H1 (cell line): Measurements from ENCODE around the gene CCDC197. TPM values are rescaled to one million over a fixed set of nuclear protein-coding genes. Genes with fewer than 3 reads are reported as not detected.

Experiments used
- CTCF ChIA-PET: fragments of 300-600 bp; sonication (Branson Sonifier 250); formaldehyde crosslinking; loops from one replicate; lab custom pipeline; 2021; ENCODE audit not compliant: partially characterized antibody; lab: Charles Lee
- POLR2A ChIA-PET: fragments of 300-600 bp; sonication (Branson Sonifier 250); formaldehyde crosslinking; loops from one replicate; lab custom pipeline; 2021; ENCODE audit warnings: inconsistent platforms; ENCODE audit not compliant: partially characterized antibody; lab: Charles Lee
- DNase-seq, 2 experiments: peaks; one replicate each; pipeline versions ENCODE4 v3.0.0 to v3.0.0-alpha.2; 2010 to 2022; ENCODE audit warnings: low spot score in 2 of 2, low read depth in 1 of 2, mixed read lengths in 1 of 2
- FAIRE-seq: peaks from 2 replicates; lab custom pipeline; 2011; peaks lifted over from hg19 to GRCh38; lab: Jason Lieb, UNC
- H2AFZ ChIP-seq: 2 replicates; pipeline ENCODE4 v1.8.1; 2012; ENCODE audit warnings: low read length, inconsistent platforms
- H2AK5ac ChIP-seq: 2 replicates; pipeline ENCODE4 v1.6.1; 2013; ENCODE audit warnings: low read depth, low read length
- H2BK120ac ChIP-seq: replicated peaks from 2 replicates; pipeline ENCODE3; 2013; ENCODE audit warnings: low read depth, low read length, inconsistent platforms
- H2BK12ac ChIP-seq: 2 replicates; pipeline ENCODE4 v1.6.1; 2013; ENCODE audit warnings: low read depth, low read length
- H2BK15ac ChIP-seq: 2 replicates; pipeline ENCODE4 v1.6.1; 2013; ENCODE audit warnings: low read length
- H2BK20ac ChIP-seq: 2 replicates; pipeline ENCODE4 v1.6.1; 2013; ENCODE audit warnings: low read length
- H2BK5ac ChIP-seq: 2 replicates; pipeline ENCODE4 v1.6.1; 2013; ENCODE audit warnings: low read depth, low read length
- H3K14ac ChIP-seq: 2 replicates; pipeline ENCODE4 v1.6.1; 2013; ENCODE audit warnings: inconsistent platforms; ENCODE audit not compliant: insufficient read length
- H3K18ac ChIP-seq: 2 replicates; pipeline ENCODE4 v1.6.1; 2013; ENCODE audit warnings: low read length; ENCODE audit errors: extremely low read depth
- H3K23ac ChIP-seq: 2 replicates; pipeline ENCODE4 v1.6.1; 2013; ENCODE audit warnings: inconsistent platforms; ENCODE audit not compliant: insufficient read length
- H3K23me2 ChIP-seq: 2 replicates; pipeline ENCODE4 v1.6.1; 2013; ENCODE audit warnings: low read depth, low read length
- H3K27ac ChIP-seq: 2 replicates; pipeline ENCODE4 v1.6.1; 2011; ENCODE audit warnings: low read depth, low read length, inconsistent platforms
- H3K27me3 ChIP-seq, 4 experiments: replicated peaks in 1 of 4; 1 replicate in 1 of 4; 2 replicates in 3 of 4; pipeline versions ENCODE4 v1.6.1 to v1.8.1; 2011 to 2013; ENCODE audit warnings: low read length in 3 of 4, mild to moderate bottlenecking in 3 of 4, inconsistent platforms in 2 of 4, mixed read lengths in 2 of 4, moderate library complexity in 1 of 4; ENCODE audit not compliant: control insufficient read depth in 3 of 4, insufficient read depth in 3 of 4; ENCODE audit errors: extremely low read depth in 1 of 4
- H3K36me3 ChIP-seq, 4 experiments: 2 replicates each; pipeline versions ENCODE4 v1.6.1 to v1.8.1; 2011 to 2013; ENCODE audit warnings: mild to moderate bottlenecking in 4 of 4, low read length in 3 of 4, moderate library complexity in 2 of 4, control low read depth in 1 of 4, inconsistent platforms in 1 of 4; ENCODE audit not compliant: insufficient read depth in 4 of 4, control insufficient read depth in 2 of 4
- H3K4ac ChIP-seq: replicated peaks from 2 replicates; pipeline ENCODE3; 2013; ENCODE audit warnings: low read length, low read depth, mixed read lengths, inconsistent platforms; ENCODE audit not compliant: insufficient read length
- H3K4me1 ChIP-seq, 4 experiments: replicated peaks in 1 of 4; 1 replicate in 1 of 4; 2 replicates in 3 of 4; pipeline versions ENCODE4 v1.6.1 to v1.8.1; 2011 to 2013; ENCODE audit warnings: low read length in 3 of 4, inconsistent platforms in 2 of 4, mixed read lengths in 1 of 4; ENCODE audit not compliant: insufficient read depth in 4 of 4, control insufficient read depth in 3 of 4
- H3K4me2 ChIP-seq, 2 experiments: 2 replicates each; pipeline versions ENCODE4 v1.6.1 to v1.8.1; 2011 to 2013; ENCODE audit warnings: low read depth in 2 of 2, low read length in 2 of 2, control low read depth in 1 of 2, inconsistent platforms in 1 of 2, mild to moderate bottlenecking in 1 of 2; ENCODE audit not compliant: insufficient read depth in 1 of 2
- H3K4me3 ChIP-seq, 4 experiments: fragments of 200-600, 300-600 bp in 1 of 4; sonication (generic), shearing (Covaris generic), sonication (Bioruptor Twin) in 1 of 4; 2 replicates each; pipeline versions ENCODE4 v1.5.1 to v1.8.1; 2011 to 2016; ENCODE audit warnings: low read length in 4 of 4, low read depth in 3 of 4, control low read depth in 2 of 4, inconsistent platforms in 2 of 4, mild to moderate bottlenecking in 2 of 4, mixed read lengths in 1 of 4, moderate library complexity in 1 of 4; ENCODE audit not compliant: insufficient read depth in 2 of 4; ENCODE audit errors: extremely low read depth in 1 of 4
- H3K56ac ChIP-seq: replicated peaks from 2 replicates; pipeline ENCODE3; 2013; ENCODE audit warnings: low read depth, mild to moderate bottlenecking, mixed read lengths, low read length, inconsistent platforms; ENCODE audit not compliant: insufficient read length
- H3K79me1 ChIP-seq: 2 replicates; pipeline ENCODE4 v1.6.1; 2013; ENCODE audit warnings: low read depth, low read length, control low read depth
- H3K79me2 ChIP-seq, 2 experiments: 2 replicates each; pipeline versions ENCODE4 v1.6.1 to v1.8.1; 2012 to 2013; ENCODE audit warnings: low read length in 2 of 2, mild to moderate bottlenecking in 2 of 2, inconsistent platforms in 1 of 2; ENCODE audit not compliant: insufficient read depth in 2 of 2, control insufficient read depth in 1 of 2
- H3K9ac ChIP-seq, 4 experiments: replicated peaks in 1 of 4; 1 replicate in 1 of 4; 2 replicates in 3 of 4; pipeline versions ENCODE4 v1.6.1 to v1.8.1; 2011 to 2013; ENCODE audit warnings: low read depth in 3 of 4, low read length in 3 of 4, control low read depth in 2 of 4, mild to moderate bottlenecking in 2 of 4, moderate library complexity in 2 of 4, inconsistent platforms in 1 of 4; ENCODE audit errors: extremely low read depth in 1 of 4
- H3K9me3 ChIP-seq, 2 experiments: 2 replicates each; pipeline versions ENCODE4 v1.6.1 to v1.8.1; 2012 to 2013; ENCODE audit warnings: mild to moderate bottlenecking in 2 of 2, moderate library complexity in 2 of 2, control low read depth in 1 of 2, inconsistent platforms in 1 of 2, low read depth in 1 of 2, low read length in 1 of 2, mixed read lengths in 1 of 2; ENCODE audit not compliant: insufficient read depth in 2 of 2
- H4K20me1 ChIP-seq, 2 experiments: replicated peaks in 1 of 2; 2 replicates each; pipeline versions ENCODE3 to v1.8.1; 2011 to 2013; ENCODE audit warnings: inconsistent platforms in 2 of 2, low read length in 2 of 2, mild to moderate bottlenecking in 1 of 2; ENCODE audit not compliant: insufficient read depth in 2 of 2, control insufficient read depth in 1 of 2
- H4K5ac ChIP-seq: 2 replicates; pipeline ENCODE4 v1.6.1; 2013; ENCODE audit warnings: low read length, low read depth, mixed read lengths, inconsistent platforms; ENCODE audit not compliant: insufficient read length
- H4K8ac ChIP-seq: 2 replicates; pipeline ENCODE4 v1.8.0; 2013; ENCODE audit warnings: mild to moderate bottlenecking, moderate library complexity, low read length, inconsistent platforms; ENCODE audit not compliant: insufficient read depth; ENCODE audit errors: extremely low read depth
- H4K91ac ChIP-seq: replicated peaks from 2 replicates; pipeline ENCODE3; 2013; ENCODE audit warnings: low read length, mixed read lengths, inconsistent platforms; ENCODE audit not compliant: insufficient read length
- CEBPB ChIP-seq: IDR thresholded peaks from 2 replicates; pipeline ENCODE4 v1.6.1; 2012; ENCODE audit warnings: low read depth, low read length
- CHD2 ChIP-seq: IDR thresholded peaks from 2 replicates; pipeline ENCODE4 v1.6.1; 2012; ENCODE audit warnings: low read length, improper control_type of control experiment
- FOSL1 ChIP-seq: IDR thresholded peaks from 2 replicates; pipeline ENCODE4 v1.6.1; 2011; ENCODE audit warnings: mild to moderate bottlenecking, low read depth, low read length, moderate library complexity; ENCODE audit not compliant: insufficient read depth
- JUND ChIP-seq: IDR thresholded peaks from 2 replicates; pipeline ENCODE4 v1.6.1; 2011; ENCODE audit warnings: mild to moderate bottlenecking, improper control_type of control experiment, low read length
- MAX ChIP-seq: IDR thresholded peaks from 2 replicates; pipeline ENCODE4 v1.6.1; 2012; ENCODE audit warnings: inconsistent platforms
- NANOG ChIP-seq: IDR thresholded peaks from 2 replicates; pipeline ENCODE4 v1.6.1; 2011; ENCODE audit warnings: low read length, low read depth, mild to moderate bottlenecking, inconsistent platforms; ENCODE audit not compliant: insufficient read depth, poor library complexity, severe bottlenecking
- RBBP5 ChIP-seq: IDR thresholded peaks from 2 replicates; pipeline ENCODE4 v1.7.1; 2012; ENCODE audit warnings: low read depth, mild to moderate bottlenecking, inconsistent platforms, low read length, moderate library complexity, borderline replicate concordance
- RFX5 ChIP-seq: IDR thresholded peaks from 2 replicates; pipeline ENCODE4 v1.6.1; 2011; ENCODE audit warnings: low read depth, low read length, improper control_type of control experiment, borderline replicate concordance
- RNF2 ChIP-seq: fragments of 200-900, 300-1000 bp; sonication (generic); IDR thresholded peaks from 2 replicates; pipeline ENCODE4 v1.7.1; 2016; ENCODE audit warnings: borderline replicate concordance, low read depth, mild to moderate bottlenecking, antibody characterized with exemption, low read length; ENCODE audit not compliant: poor library complexity, severe bottlenecking; ENCODE audit errors: missing control alignments
- SP4 ChIP-seq: IDR thresholded peaks from 2 replicates; pipeline ENCODE4 v1.6.1; 2012; ENCODE audit warnings: low read length, inconsistent platforms
- SRF ChIP-seq: IDR thresholded peaks from 2 replicates; pipeline ENCODE4 v1.6.1; 2011; ENCODE audit warnings: mild to moderate bottlenecking, low read depth, low read length, moderate library complexity
- TAF1 ChIP-seq: IDR thresholded peaks from 2 replicates; pipeline ENCODE4 v1.6.1; 2011; ENCODE audit warnings: mild to moderate bottlenecking, low read depth, low read length
- WGBS, 2 experiments: shearing (Covaris generic) in 1 of 2; methylation state at CpG; one replicate each; pipeline versions ENCODE4 v1.1.6 to v1.1.7; 2013 to 2015; ENCODE audit warnings: low lambda C conversion rate in 2 of 2, mixed read lengths in 2 of 2, inconsistent platforms in 1 of 2, low coverage in 1 of 2, missing lambda C conversion rate in 1 of 2; ENCODE audit not compliant: insufficient replicate concordance in 2 of 2, insufficient coverage in 1 of 2, insufficient read length in 1 of 2; ENCODE audit errors: extremely low coverage in 1 of 2, missing lambda C conversion rate in 1 of 2; 5-methylcytosine and 5-hydroxymethylcytosine counted together
- polyA plus RNA-seq, 7 experiments: library from polyadenylated mRNA; depleted of rRNA in 3 of 7; stranded (reverse) in 5 of 7; unstranded in 2 of 7; fragments of >200 nt in 5 of 7; fragments of 200-250 nt in 2 of 7; gene quantifications; 1 replicate in 5 of 7; 2 replicates in 1 of 7; 4 replicates in 1 of 7; pipeline versions ENCODE4 v1.2.1 to v1.2.3, GENCODE V29; 2011 to 2013; ENCODE audit warnings: missing spikeins in 2 of 7, mixed read lengths in 2 of 7
- total RNA-seq: library from RNA; stranded (reverse); fragmentation: NEBNext Ultra II Directional; extraction: Animal tissue kit (Norgen Biotek cat#: 25700); gene quantifications from 2 replicates; pipeline ENCODE4 v1.2.1, GENCODE V29; 2021

Gene CCDC197
- total and polyA plus RNA-seq, 2 of the 8 experiments (the other 6 are each of a cell fraction or from before 2014, with no cell fraction given): not detected

DNA sequence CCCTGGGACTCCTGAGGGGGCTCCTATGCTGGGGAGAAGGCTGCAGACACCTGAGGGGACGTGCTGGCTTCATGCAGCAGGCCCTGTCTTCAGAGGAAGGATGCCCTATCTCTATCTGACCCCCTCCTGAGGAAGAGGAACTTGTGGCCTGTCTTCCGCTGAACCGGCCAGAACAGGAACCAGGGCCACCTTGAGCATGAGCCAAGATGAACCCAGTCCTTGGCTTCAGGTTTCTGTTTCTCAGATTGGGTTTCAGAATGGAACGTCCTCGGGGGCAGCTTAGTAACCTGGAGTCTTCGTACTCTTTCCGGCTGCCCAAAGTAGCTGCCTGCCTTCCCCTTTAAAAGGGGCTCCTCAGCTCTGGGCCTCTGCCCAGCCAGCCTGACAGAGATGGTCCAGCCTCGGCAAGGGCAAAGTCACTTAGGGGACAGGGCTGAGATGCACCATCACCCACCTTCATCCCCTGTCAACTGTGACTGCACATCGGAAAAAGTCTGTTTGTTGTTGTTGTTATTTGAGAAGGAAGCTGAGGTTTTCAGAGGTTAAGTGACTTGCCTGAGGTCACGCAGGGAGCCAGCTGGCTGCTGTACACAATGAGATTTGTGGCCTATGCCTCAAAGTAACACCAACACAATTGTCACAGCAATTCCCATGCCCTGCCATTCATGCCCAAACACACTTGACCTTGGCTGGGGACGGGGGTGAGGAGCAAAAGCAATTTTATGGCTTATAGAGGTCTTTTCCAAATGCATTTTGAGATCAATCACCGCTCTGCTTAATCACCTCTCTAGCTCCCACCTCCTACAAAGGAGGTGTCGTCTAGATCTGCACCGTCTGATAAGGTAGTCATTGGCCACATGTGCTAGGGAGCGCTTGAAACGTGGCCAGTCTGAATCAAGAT lies 34.1 kb upstream of the CCDC197 start:
- Histone ChIP-seq H3K4ac (no peak overlapping the region), H3K9ac (no peak overlapping the region), H3K23ac (no peak overlapping the region), H3K27ac (no peak overlapping the region), H2BK5ac (no peak overlapping the region), H3K4me1 (peaks cover 0 to 7% (median 5%) of the 10 kb centered on the region in 4 experiments; a peak in 5 of 7 replicates), H2AFZ (no peak overlapping the region), H2AK5ac (no peak overlapping the region), H3K23me2 (peaks cover 3% of the 10 kb centered on the region; the same call in 1 of the 2 replicates), H3K14ac (no peak overlapping the region), H4K5ac (no peak overlapping the region), H3K27me3 (peaks cover 0 to 1% (median 0%) of the 10 kb centered on the region in 4 experiments; a peak in 1 of 7 replicates), H3K79me1 (no peaks in the 10 kb centered on the region), H2BK120ac (no peak overlapping the region), H3K79me2 (no peaks in the 10 kb centered on the region), H4K20me1 (no peaks in the 10 kb centered on the region), H3K9me3 (no peaks in the 10 kb centered on the region), H3K36me3 (no peaks in the 10 kb centered on the region), H3K4me2 (no peak overlapping the region), H2BK15ac (no peak overlapping the region), H2BK12ac (no peak overlapping the region), H3K18ac (no peak overlapping the region), H4K91ac (no peak overlapping the region), H2BK20ac (no peak overlapping the region), H3K4me3 (no peak overlapping the region), H3K56ac (no peak overlapping the region), H4K8ac (no peak overlapping the region)
- ChIA-PET POLR2A (no interaction called here), CTCF (interaction anchor here (0.9 to 8.0 kb wide), 4 partner anchors 16 to 39 kb away, joined by 3 to 37 read pairs (median 4); no protein-coding TSS in a partner anchor)
- FAIRE-seq (no peak), DNase-seq (no peak)
- 90% methylated on average over 15 of the region's 16 CpGs; no CpG with 5 or more reads in 1 of the 2 experiments for WGBS, 2 experiments
- no peak for TF ChIP-seq RNF2
- TF ChIP-seq CHD2: no peak
- TF ChIP-seq FOSL1: no peak
- no peak for TF ChIP-seq NANOG
- no peak for TF ChIP-seq CEBPB
- no peak for TF ChIP-seq SP4
- TF ChIP-seq JUND: no peak
- TF ChIP-seq SRF: no peak
- no peak for TF ChIP-seq TAF1
- TF ChIP-seq RBBP5: no peak
- TF ChIP-seq RFX5: no peak
- no peak for TF ChIP-seq MAX
